Pancreas (tissue), 10 donors: ENCODE measurements around the gene ST6GALNAC5. TPM values are rescaled to one million over a fixed set of nuclear protein-coding genes. Genes with fewer than 3 reads are reported as not detected.

Experiments used
- ATAC-seq, 4 donors: fragments of 200-7000 bp; cut with Tn5 transposase; one replicate each; pipeline versions ENCODE4 v1.8.0 to v1.9.1; 2020; ENCODE audit warnings: mild to moderate bottlenecking in 4 of 4, moderate library complexity in 4 of 4
- DNase-seq, 6 donors: peaks; one replicate each; pipeline ENCODE4 v3.0.0-alpha.2; 2020
- FAIRE-seq: peaks from 2 replicates; lab custom pipeline; 2012; peaks lifted over from hg19 to GRCh38; lab: Jason Lieb, UNC
- H3K27ac ChIP-seq, 4 donors: fragments of 200-600 bp; sonication (generic); 1 replicate in 3 of 4; 2 replicates in 1 of 4; pipeline versions ENCODE4 v1.5.0 to v1.8.0; 2020
- H3K27me3 ChIP-seq, 4 donors: fragments of 200-600 bp; one replicate each; pipeline ENCODE4 v1.8.0; 2021
- H3K36me3 ChIP-seq, 3 donors: fragments of 200-600 bp; sonication (generic) in 1 of 3; one replicate each; pipeline versions ENCODE4 v1.5.0 to v1.8.0; 2020 to 2021
- H3K4me1 ChIP-seq, 3 donors: fragments of 200-600 bp; one replicate each; pipeline ENCODE4 v1.8.0; 2021
- H3K4me3 ChIP-seq, 4 donors: fragments of 200-600 bp; sonication (generic) in 2 of 4; one replicate each; pipeline versions ENCODE4 v1.5.0 to v1.8.0; 2020 to 2021
- H3K9me3 ChIP-seq, 4 donors: fragments of 200-600 bp; one replicate each; pipeline ENCODE4 v1.8.0; 2021
- CTCF ChIP-seq, 4 donors: fragments of 200-600 bp; sonication (generic) in 3 of 4; IDR thresholded peaks; one replicate each; pipeline versions ENCODE4 v1.5.0 to v1.8.0; 2021; ENCODE audit warnings: antibody characterized with exemption in 4 of 4
- WGBS, 2 donors: extraction: QIAGEN DNeasy Blood & Tissue Kit; methylation state at CpG; one replicate each; pipeline ENCODE4 v1.1.7; 2013; 5-methylcytosine and 5-hydroxymethylcytosine counted together
- intact Hi-C, 3 donors: fragments of 100-400 bp; cut with DNase I; formaldehyde crosslinking; loops; one replicate each; pipeline versions ENCODE4 v1.11.1 to v1.14.2; 2022
- polyA plus RNA-seq, 2 donors: library from polyadenylated mRNA; stranded (reverse); fragments of 200-250 nt; gene quantifications; one replicate each; pipeline ENCODE4 v1.2.3, GENCODE V29; 2013
- total RNA-seq, 6 donors: library from RNA; stranded (reverse); fragmentation: NEBNext Ultra II Directional in 4 of 6; extraction: Animal tissue kit (Norgen Biotek cat#: 25700) in 4 of 6; gene quantifications; one replicate each; pipeline versions ENCODE4 v1.2.1 to v1.2.4, GENCODE V29; 2021 to 2023
- donor health status: healthy with polysubstance abuse.
- donor health status: DM: no; HTN: no; CAD: no; lungs with moderate emphysema.
- donor health status: DM: no; HTN: no; CAD: no.
- donor health status: control.
- donor health status: control.
- donor health status: Bipolar disorder and iron deficiency.
- donor health status: DM: yes; HTN: yes; CAD: no.
- donor health status: DM: no; HTN: no; CAD: no.
- donor health status: DM: no; HTN: no; CAD: no.
- donor health status: DM: yes; HTN: yes; CAD: no.

Gene ST6GALNAC5
- total and polyA plus RNA-seq, 8 donors = 0.20 to 3.1 (median 0.55) TPM

GRCh38 chr1:76944942-76945341 is 77.7 kb downstream of the ST6GALNAC5 start:
- Histone ChIP-seq H3K27ac (no peak overlapping the region), H3K27me3 (no peaks in the 10 kb centered on the region), H3K4me3 (no peak overlapping the region), H3K36me3 (no peaks in the 10 kb centered on the region), H3K4me1 (no peaks in the 10 kb centered on the region), H3K9me3 (no peaks in the 10 kb centered on the region)
- intact Hi-C loops = no loop called here
- FAIRE-seq (no peak), ATAC-seq (peak in 1 of 4 donors; percentile 32), DNase-seq (no peak)
- WGBS, 2 donors = 48 to 54% methylated on average over 2 of the region's 2 CpGs
- TF ChIP-seq CTCF (IDR thresholded peaks at IDR 0.05) = no peak

- FAIRE-seq (no peak), ATAC-seq (no peak), DNase-seq (no peak)
- Histone ChIP-seq H3K36me3 (no peaks in the 10 kb centered on the region), H3K4me3 (no peak overlapping the region), H3K27ac (no peak overlapping the region), H3K27me3 (no peaks in the 10 kb centered on the region), H3K4me1 (no peaks in the 10 kb centered on the region), H3K9me3 (no peaks in the 10 kb centered on the region)
- intact Hi-C loops = no loop called here
- no peak for TF ChIP-seq CTCF (IDR thresholded peaks at IDR 0.05)
Measured at GRCh38 chr1:76948846-76949245, 81.6 kb downstream of the ST6GALNAC5 start.

- peak in 1 of 4 donors; percentile 45 for ATAC-seq
- WGBS, 2 donors = 57 to 63% methylated on average over 3 of the region's 3 CpGs
Measured at GRCh38 chr1:76949503-76949902, 82.2 kb downstream of the ST6GALNAC5 start.

GRCh38 chr1:76950306-76950705 is 83.0 kb downstream of the ST6GALNAC5 start:
- intact Hi-C loops = no loop called here

More at GRCh38 chr1:76949503-76949902, 82.2 kb downstream of the ST6GALNAC5 start:
- no peak for FAIRE-seq
- intact Hi-C loops = no loop called here
- no peaks in the 10 kb centered on the region for H3K36me3 ChIP-seq
- no peaks in the 10 kb centered on the region for H3K9me3 ChIP-seq
- no peak for TF ChIP-seq CTCF (IDR thresholded peaks at IDR 0.05)
- DNase-seq = no peak
- no peak overlapping the region for H3K4me3 ChIP-seq
- no peaks in the 10 kb centered on the region for H3K4me1 ChIP-seq
- no peaks in the 10 kb centered on the region for H3K27me3 ChIP-seq
- H3K27ac ChIP-seq = no peak overlapping the region

More at GRCh38 chr1:76950306-76950705, 83.0 kb downstream of the ST6GALNAC5 start:
- 79 to 82% methylated on average over 2 of the region's 2 CpGs for WGBS, 2 donors
- H3K36me3 ChIP-seq = no peaks in the 10 kb centered on the region
- no peaks in the 10 kb centered on the region for H3K4me1 ChIP-seq
- no peak for TF ChIP-seq CTCF (IDR thresholded peaks at IDR 0.05)
- ATAC-seq (no peak), FAIRE-seq (no peak), DNase-seq (no peak)
- H3K27ac ChIP-seq = no peak overlapping the region
- no peaks in the 10 kb centered on the region for H3K9me3 ChIP-seq
- H3K27me3 ChIP-seq = no peaks in the 10 kb centered on the region
- H3K4me3 ChIP-seq = no peak overlapping the region
